Neural progenitor cell (in vitro differentiated cells): ENCODE measurements around the gene SCN8A. TPM values are rescaled to one million over a fixed set of nuclear protein-coding genes. Genes with fewer than 3 reads are reported as not detected.

Experiments used
- DNase-seq: peaks from one replicate; pipeline ENCODE4 v3.0.0-alpha.2; 2016; ENCODE audit warnings: low spot score
- H2AFZ ChIP-seq: fragments of 200-600 bp; sonication (generic); replicated peaks from 2 replicates; pipeline ENCODE4 v1.6.1; 2016; ENCODE audit warnings: antibody characterized with exemption
- H3F3A ChIP-seq: fragments of 200-600 bp; sonication (generic); 2 replicates; pipeline ENCODE4 v1.6.1; 2016; ENCODE audit warnings: antibody characterized with exemption, low read depth
- H3K27ac ChIP-seq: fragments of 200-600 bp; sonication (generic); 2 replicates; pipeline ENCODE4 v1.5.1; 2016; ENCODE audit warnings: mild to moderate bottlenecking
- H3K27me3 ChIP-seq: fragments of 200-600 bp; sonication (generic); 2 replicates; pipeline ENCODE4 v1.6.1; 2016; ENCODE audit warnings: mild to moderate bottlenecking, moderate library complexity
- H3K36me3 ChIP-seq: fragments of 200-600 bp; sonication (generic); 2 replicates; pipeline ENCODE4 v1.5.1; 2016
- H3K4me1 ChIP-seq: fragments of 200-600 bp; sonication (generic); 2 replicates; pipeline ENCODE4 v1.6.1; 2016; ENCODE audit warnings: mixed run types
- H3K4me2 ChIP-seq: fragments of 200-600 bp; sonication (generic); 2 replicates; pipeline ENCODE4 v1.6.1; 2016
- H3K4me3 ChIP-seq: fragments of 200-600 bp; sonication (generic); 2 replicates; pipeline ENCODE4 v1.5.1; 2016
- H3K79me2 ChIP-seq: fragments of 200-600 bp; sonication (generic); 2 replicates; pipeline ENCODE4 v1.6.1; 2016; ENCODE audit warnings: low read depth
- H3K9ac ChIP-seq: fragments of 200-600 bp; sonication (generic); 2 replicates; pipeline ENCODE4 v1.6.1; 2016
- H3K9me3 ChIP-seq: fragments of 200-600 bp; sonication (generic); 2 replicates; pipeline ENCODE4 v1.5.1; 2016; ENCODE audit warnings: low read depth
- H4K20me1 ChIP-seq: fragments of 200-600 bp; sonication (generic); 2 replicates; pipeline ENCODE4 v1.6.1; 2016; ENCODE audit warnings: low read depth
- H3K27ac Mint-ChIP-seq: 3 replicates; pipeline ENCODE4 v1.8.0; 2021; ENCODE audit warnings: mixed read lengths
- H3K27me3 Mint-ChIP-seq: 2 replicates; pipeline ENCODE4 v1.8.0; 2022; ENCODE audit warnings: low read depth, mild to moderate bottlenecking, inconsistent platforms, moderate library complexity, mixed read lengths; ENCODE audit not compliant: insufficient read depth
- H3K36me3 Mint-ChIP-seq: 3 replicates; pipeline ENCODE4 v1.8.0; 2021; ENCODE audit warnings: mixed read lengths
- H3K4me1 Mint-ChIP-seq: 3 replicates; pipeline ENCODE4 v1.8.0; 2021; ENCODE audit warnings: mixed read lengths
- H3K4me3 Mint-ChIP-seq: 3 replicates; pipeline ENCODE4 v1.8.0; 2021; ENCODE audit warnings: mild to moderate bottlenecking, moderate library complexity, mixed read lengths
- H3K9me3 Mint-ChIP-seq: 3 replicates; pipeline ENCODE4 v1.8.0; 2020; ENCODE audit warnings: mixed read lengths
- CTCF ChIP-seq: fragments of 200-600 bp; sonication (generic); IDR thresholded peaks from 2 replicates; pipeline ENCODE4 v1.5.1; 2017; ENCODE audit warnings: antibody characterized with exemption, mild to moderate bottlenecking
- EZH2 ChIP-seq: fragments of 200-600 bp; sonication (generic); IDR thresholded peaks from 2 replicates; pipeline ENCODE4 v1.6.1; 2017; ENCODE audit warnings: antibody characterized with exemption, mild to moderate bottlenecking, moderate library complexity
- EZH2phosphoT487 ChIP-seq: fragments of 200-600 bp; sonication (generic); IDR thresholded peaks from 2 replicates; pipeline ENCODE4 v1.6.1; 2017; ENCODE audit warnings: antibody characterized with exemption
- total RNA-seq: library from RNA; depleted of rRNA; stranded (reverse); fragments of >200 nt; gene quantifications from 2 replicates; pipeline ENCODE4 v1.2.3, GENCODE V29; 2015; ENCODE audit warnings: low replicate concordance

The SCN8A gene
- total RNA-seq, 1 donor from 2014 or later = 14.2 TPM

DNA sequence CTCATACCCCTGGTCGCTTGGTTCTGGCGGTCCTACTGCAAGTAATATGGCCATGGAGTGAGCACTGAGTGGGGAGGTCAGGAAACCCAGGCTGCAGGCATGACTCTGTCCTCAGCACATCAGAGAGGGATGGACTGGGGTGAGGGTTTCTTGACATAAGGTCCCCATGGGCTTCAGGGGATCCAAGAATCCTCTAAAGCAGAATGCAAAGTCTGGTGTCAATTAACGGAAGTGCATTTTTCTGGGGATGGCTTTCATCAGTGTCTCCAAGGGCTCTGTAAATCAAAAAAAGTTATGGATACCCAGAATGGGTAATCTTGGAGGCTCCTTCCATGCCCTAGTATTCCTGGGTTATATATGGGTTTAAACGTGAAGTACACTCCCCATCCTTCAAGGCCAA is 253.8 kb downstream of the SCN8A start:
- no peaks in the 10 kb centered on the region for H3K9me3 Mint-ChIP-seq
- Histone ChIP-seq H3K27ac (no peak overlapping the region), H3K4me1 (peaks cover 50% of the 10 kb centered on the region), H3K79me2 (peaks cover 83% of the 10 kb centered on the region), H3K4me2 (no peak overlapping the region), H3K36me3 (no peaks in the 10 kb centered on the region), H3K4me3 (no peak overlapping the region), H3F3A (peaks cover 51% of the 10 kb centered on the region), H3K9me3 (no peaks in the 10 kb centered on the region), H3K9ac (no peak overlapping the region), H3K27me3 (peaks cover 3% of the 10 kb centered on the region), H4K20me1 (peaks cover 78% of the 10 kb centered on the region), H2AFZ (no peak overlapping the region)
- H3K4me3 Mint-ChIP-seq = peak overlapping the region; percentile 89
- H3K4me1 Mint-ChIP-seq = peaks cover 60% of the 10 kb centered on the region
- no peak for TF ChIP-seq CTCF
- TF ChIP-seq EZH2phosphoT487 = no peak
- TF ChIP-seq EZH2 = no peak
- peaks cover 8% of the 10 kb centered on the region for H3K27me3 Mint-ChIP-seq
- no peak for DNase-seq
- H3K27ac Mint-ChIP-seq = no peak overlapping the region
- no peaks in the 10 kb centered on the region for H3K36me3 Mint-ChIP-seq

DNA sequence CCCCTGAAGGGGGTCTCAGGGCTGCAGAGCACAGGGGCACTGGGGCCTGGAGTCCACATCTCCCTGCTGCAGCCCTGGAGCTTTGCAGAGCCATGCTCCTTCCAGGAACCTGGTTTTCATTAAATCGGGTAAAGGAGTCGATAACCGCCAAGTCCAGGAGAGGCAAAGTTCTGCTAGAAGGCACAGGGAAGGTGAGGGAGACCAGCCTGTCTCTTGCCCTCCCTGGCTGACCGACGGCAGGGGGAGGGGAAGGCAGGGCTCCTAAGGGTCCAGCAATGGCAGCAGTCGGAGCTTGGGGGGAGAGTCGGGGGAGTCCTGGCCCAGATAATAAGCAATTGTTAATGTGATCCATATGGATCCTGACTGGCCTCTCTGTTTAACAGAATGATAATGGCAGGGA is 254.4 kb downstream of the SCN8A start:
- peaks cover 76% of the 10 kb centered on the region for H3K79me2 ChIP-seq
- no peak overlapping the region for H3K9ac ChIP-seq
- H3F3A ChIP-seq = peaks cover 49% of the 10 kb centered on the region
- peak overlapping the region; percentile 88 for H3K4me2 ChIP-seq
- no peaks in the 10 kb centered on the region for H3K9me3 ChIP-seq
- H3K27me3 ChIP-seq = peaks cover 4% of the 10 kb centered on the region
- no peaks in the 10 kb centered on the region for H3K36me3 ChIP-seq
- TF ChIP-seq CTCF (no peak), EZH2 (no peak), EZH2phosphoT487 (no peak)
- H3K27ac ChIP-seq = no peak overlapping the region
- DNase-seq = no peak
- Mint-ChIP-seq H3K27me3 (peaks cover 8% of the 10 kb centered on the region), H3K9me3 (no peaks in the 10 kb centered on the region), H3K27ac (no peak overlapping the region), H3K4me3 (peak overlapping the region; percentile 89), H3K36me3 (no peaks in the 10 kb centered on the region), H3K4me1 (peaks cover 60% of the 10 kb centered on the region)
- H2AFZ ChIP-seq = no peak overlapping the region
- no peak overlapping the region for H3K4me3 ChIP-seq
- H3K4me1 ChIP-seq = peaks cover 44% of the 10 kb centered on the region
- peaks cover 75% of the 10 kb centered on the region for H4K20me1 ChIP-seq

- peaks cover 68% of the 10 kb centered on the region for H3K79me2 ChIP-seq
- H3K36me3 ChIP-seq = no peaks in the 10 kb centered on the region
- H3K9me3 ChIP-seq = no peaks in the 10 kb centered on the region
- peak; percentile 56 for DNase-seq
- no peak for TF ChIP-seq EZH2phosphoT487
- TF ChIP-seq EZH2 = no peak
- no peak for TF ChIP-seq CTCF
- Mint-ChIP-seq H3K9me3 (peaks cover 1% of the 10 kb centered on the region), H3K27ac (peak overlapping the region; percentile 53), H3K4me1 (peaks cover 65% of the 10 kb centered on the region), H3K4me3 (peak overlapping the region; percentile 89), H3K36me3 (no peaks in the 10 kb centered on the region), H3K27me3 (peaks cover 8% of the 10 kb centered on the region)
- H2AFZ ChIP-seq = no peak overlapping the region
- H3K4me2 ChIP-seq = peak overlapping the region; percentile 88
- no peak overlapping the region for H3K27ac ChIP-seq
- peaks cover 47% of the 10 kb centered on the region for H3F3A ChIP-seq
- H3K4me3 ChIP-seq = peak overlapping the region; percentile 97
- peaks cover 67% of the 10 kb centered on the region for H4K20me1 ChIP-seq
- peaks cover 36% of the 10 kb centered on the region for H3K4me1 ChIP-seq
- peaks cover 4% of the 10 kb centered on the region for H3K27me3 ChIP-seq
- H3K9ac ChIP-seq = no peak overlapping the region
These were observed 255.2 kb downstream of the SCN8A start for GRCh38 chr12:51846271-51846691.
